ENCODE measurements around the gene GAK.
A peak's percentile ranks its signal among the peaks of the same experiment; 100 is the strongest.

GAK gene

GRCh38 chr4:885353-885752 lies 46.8 kb downstream of the GAK start:
- no peak for DNase-seq

GRCh38 chr4:884896-885295 lies 47.2 kb downstream of the GAK start:
- DNase-seq, result no peak

DNA sequence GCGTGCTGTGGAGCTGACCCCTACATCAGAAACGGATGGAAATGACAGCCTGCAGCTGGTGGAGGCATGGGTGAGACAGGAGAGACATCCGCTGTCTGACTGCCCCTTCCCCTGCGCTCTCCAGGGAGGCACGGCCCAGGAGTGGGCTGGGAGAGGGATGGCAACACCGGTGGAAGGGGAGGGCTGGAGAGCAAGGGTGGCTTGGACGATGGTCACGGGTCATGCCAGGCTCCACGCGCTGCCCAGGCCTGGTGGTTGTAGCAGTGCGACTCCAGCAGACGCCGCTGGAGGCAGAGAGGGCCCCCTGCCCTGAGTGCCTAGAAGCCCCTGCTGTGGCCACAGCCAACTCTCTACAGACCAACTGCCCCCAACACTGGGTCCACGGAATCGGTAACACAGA lies 47.9 kb downstream of the GAK start:
- no peak for DNase-seq

GRCh38 chr4:883377-884095 lies 48.6 kb downstream of the GAK start:
- DNase-seq, result no peak

DNA sequence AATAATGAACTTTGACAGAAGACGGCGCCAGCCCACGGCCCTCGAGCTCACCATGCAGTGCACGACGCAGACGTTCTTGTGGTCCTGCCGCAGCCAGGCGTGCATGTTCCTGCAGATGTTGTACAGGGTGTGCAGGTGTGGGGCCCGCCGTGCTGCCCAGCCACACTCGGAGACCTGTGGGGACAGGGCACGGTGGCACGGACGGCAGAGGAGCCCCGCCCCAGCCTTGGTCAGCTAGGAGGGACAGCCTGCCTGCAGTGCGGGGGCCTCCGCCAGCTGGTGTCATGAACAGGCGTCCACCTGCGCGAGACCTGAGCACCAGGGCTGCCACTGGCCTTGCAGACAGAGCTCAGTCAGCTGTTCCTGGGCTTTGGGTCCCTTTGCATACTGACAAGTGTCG lies 49.5 kb downstream of the GAK start:
- no peak for DNase-seq

- DNase-seq, result no peak
Observed at GRCh38 chr4:881709-882108, 50.4 kb downstream of the GAK start.

GRCh38 chr4:880684-881405 lies 51.3 kb downstream of the GAK start:
- DNase-seq, result no peak

GRCh38 chr4:879729-880077 lies 52.4 kb downstream of the GAK start:
- DNase-seq, result peak; percentile 68 to 81

DNA sequence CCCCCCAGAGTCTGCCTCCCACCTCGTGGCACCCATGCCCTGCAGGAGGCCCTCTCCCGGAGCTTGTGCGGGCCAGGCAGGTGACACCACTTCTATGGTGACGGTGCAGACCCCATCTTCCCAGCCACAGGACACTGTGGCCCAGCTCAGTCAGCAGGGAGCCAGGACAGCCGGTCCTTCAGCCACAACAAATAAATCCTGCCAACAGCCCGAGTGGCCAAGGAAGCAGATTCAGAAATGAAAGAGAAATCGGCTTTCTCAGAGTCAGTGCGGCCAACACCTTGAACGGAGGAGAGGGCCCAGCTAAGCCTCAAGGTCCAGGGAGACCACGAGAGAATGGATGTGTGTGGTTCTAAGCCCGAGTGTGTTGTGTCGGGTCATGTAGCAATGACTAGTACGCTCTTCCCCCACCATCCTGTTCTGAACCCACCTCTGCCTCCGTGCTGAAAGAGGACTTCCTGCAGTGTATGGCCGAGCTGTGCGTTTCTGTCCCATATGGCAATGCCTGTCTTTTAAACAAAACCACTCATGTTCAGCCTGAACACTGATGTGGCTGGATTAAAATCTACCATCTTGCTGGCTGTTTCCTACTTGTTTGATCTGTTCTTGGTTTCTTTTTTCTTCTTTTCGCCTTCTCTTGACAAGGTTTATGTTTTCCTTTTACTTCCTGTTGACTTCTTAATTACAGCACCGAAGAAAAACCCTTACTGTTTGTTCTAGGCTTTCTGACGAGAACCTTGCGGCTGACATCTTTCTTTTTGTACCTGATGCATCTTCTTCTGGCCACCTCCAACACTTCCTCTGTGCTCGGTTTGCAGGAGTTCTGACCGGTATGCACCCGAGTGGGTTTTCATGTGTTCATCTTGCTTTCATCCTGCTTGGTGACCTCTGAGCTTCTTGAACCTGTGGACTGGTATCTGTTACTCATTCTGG lies 53.1 kb downstream of the GAK start:
- peak; percentile 23 to 52 for DNase-seq

- no peak for DNase-seq
Observed at GRCh38 chr4:877502-877901, 54.6 kb downstream of the GAK start.

DNA sequence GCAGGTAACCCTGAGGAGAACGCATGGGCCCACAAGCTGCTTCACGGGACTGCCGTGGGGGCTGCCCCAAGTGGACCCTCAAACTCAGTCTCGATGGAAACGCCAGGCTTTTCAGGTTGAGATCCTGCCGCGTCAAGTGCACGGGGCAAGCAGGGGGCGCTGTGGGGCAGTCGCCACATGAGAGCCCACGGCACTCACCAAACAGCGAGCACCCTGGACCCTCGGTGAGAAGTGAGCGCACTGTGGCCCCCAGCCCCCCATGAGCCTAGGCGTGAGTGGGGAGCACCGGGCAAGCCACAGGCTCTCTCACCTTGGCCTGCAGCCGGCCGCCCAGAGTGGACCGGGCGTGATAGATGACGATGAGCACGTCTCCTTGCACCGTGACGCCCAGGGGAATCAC lies 55.3 kb downstream of the GAK start:
- DNase-seq, result peak in 1 of 2 experiments; percentile 10

DNA sequence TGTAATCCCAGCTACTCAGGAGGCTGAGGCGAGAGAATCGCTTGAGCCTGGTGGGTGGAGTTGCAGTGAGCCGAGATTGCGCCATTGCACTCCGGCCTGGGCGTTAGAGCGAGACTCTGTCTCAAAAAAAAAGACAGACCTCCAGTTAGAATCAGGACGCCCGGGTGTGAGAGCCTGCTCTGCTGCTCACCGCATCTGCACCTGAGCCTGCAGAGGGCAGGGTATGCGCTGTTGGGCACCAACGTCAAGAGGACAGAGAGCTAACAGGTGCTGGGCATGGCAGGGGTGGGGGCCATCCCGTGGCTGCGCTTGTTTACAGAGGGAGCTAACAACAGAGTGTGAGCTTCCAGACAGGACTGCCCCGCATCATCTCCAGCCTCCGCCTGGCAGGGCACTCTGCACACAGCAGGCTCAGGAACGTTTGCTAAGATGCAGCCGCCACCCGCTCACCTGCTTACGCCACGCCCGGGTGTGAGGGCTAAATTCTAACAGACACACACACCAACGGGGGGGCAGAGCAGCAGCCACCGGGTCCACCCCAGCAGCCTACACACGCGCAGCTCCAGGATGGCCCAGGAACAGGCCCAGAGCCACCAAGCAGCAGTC lies 56.2 kb downstream of the GAK start:
- DNase-seq, result no peak

- no peak for DNase-seq
Observed at GRCh38 chr4:874971-875817, 56.9 kb downstream of the GAK start.

- DNase-seq, result no peak
Observed at GRCh38 chr4:874056-874455, 58.1 kb downstream of the GAK start.

GRCh38 chr4:872241-872981 lies 59.7 kb downstream of the GAK start:
- DNase-seq, result no peak

GRCh38 chr4:871484-871883 lies 60.6 kb downstream of the GAK start:
- DNase-seq, result no peak

DNA sequence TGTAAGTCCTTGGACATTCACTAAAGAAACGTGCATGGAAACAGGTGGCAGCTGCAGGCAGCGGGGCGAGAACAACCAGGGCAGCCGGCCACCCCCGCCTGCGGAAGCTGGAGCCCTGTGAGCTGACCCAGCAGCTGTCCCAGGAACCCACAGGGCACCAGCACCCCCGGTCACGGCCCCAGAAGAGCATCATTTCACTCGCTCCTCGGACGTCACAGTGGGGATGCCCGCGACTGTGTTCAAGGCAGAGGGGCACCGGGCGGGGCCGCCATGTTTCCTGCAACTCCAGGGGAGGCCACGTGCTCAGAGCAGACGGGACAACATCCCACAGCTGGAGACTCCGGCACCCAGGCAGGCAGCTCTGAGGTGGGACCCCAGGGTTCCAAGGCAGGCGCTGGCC lies 61.2 kb downstream of the GAK start:
- DNase-seq, result no peak

DNA sequence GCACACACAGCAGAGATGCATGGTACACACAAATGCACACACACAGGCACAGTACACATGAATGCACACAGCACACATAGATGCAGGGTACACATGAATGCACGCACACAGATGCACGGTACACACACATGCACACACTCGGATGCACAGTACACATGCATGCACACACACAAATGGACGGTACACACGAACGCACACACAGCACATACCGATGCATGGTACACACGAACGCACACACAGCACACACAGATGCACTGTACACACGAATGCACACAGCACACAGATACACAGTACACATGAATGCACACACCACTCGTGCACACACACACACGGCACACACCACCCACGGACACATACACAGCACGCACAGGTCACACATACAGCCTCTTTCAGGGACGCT lies 62.3 kb downstream of the GAK start:
- no peak for DNase-seq

- DNase-seq, result no peak
Observed at GRCh38 chr4:868421-868820, 63.7 kb downstream of the GAK start.

DNA sequence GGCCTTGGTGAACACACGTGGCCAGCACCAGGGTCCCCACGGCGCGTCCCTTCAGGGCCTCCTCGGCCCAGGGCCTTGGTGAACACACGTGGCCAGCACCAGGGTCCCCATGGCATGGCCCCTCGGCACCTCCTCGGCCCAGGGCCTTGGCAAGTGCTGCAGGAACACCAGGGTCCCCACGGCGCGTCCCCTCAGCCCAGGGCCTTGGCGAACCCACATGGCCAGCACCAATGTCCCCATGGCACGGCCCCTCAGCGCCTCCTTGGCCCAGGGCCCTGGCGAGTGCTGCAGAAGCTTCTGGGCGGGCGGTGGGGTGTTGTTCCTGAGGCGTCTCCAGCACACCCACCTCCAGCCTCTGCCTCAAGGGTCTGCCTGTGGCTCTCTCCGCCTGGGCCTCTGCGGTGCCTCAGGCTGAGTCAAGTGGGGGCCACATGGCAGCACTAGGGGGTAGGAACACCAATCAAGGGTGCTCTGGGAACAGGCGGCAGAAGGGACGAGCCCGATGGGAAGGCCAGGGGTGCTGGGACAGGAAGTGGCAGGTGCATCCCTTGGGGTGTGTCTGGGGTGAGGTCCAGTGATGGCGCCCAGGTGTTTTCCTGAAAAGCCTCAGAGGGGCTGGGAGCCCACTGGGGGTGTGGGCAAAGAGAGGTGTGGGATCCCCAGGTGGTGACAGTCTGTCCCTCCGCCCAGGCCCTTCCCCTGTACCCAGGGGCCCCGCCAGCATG lies 64.4 kb downstream of the GAK start:
- no peak for DNase-seq
